ENCODE measurements around the gene CORO2B.

- no peak for TF ChIP-seq CTCF (IDR thresholded peaks at IDR 0.05)
- no peak for TF ChIP-seq POLR2AphosphoS5 (IDR thresholded peaks at IDR 0.05)
Measured at GRCh38 chr15:68634531-68634930, 55.7 kb downstream of the CORO2B start.
